Natural killer cell (primary cell): ENCODE measurements around the gene CELF3. TPM values are rescaled to one million over a fixed set of nuclear protein-coding genes. Genes with fewer than 3 reads are reported as not detected.

Source experiments
- ATAC-seq, 3 donors: fragments of 150-1000 bp in 2 of 3; fragments of 200-7000 bp in 1 of 3; cut with Tn5 transposase; 1 replicate in 1 of 3; 2 replicates in 2 of 3; pipeline ENCODE4 v1.10.0; 2021; ENCODE audit warnings: mild to moderate bottlenecking in 2 of 3, moderate library complexity in 2 of 3
- DNase-seq, 2 donors: peaks; one replicate each; pipeline versions ENCODE4 v3.0.0 to v3.0.0-alpha.2; 2013 to 2021; ENCODE audit warnings: mixed read lengths in 1 of 2
- H3K27ac ChIP-seq: one replicate; pipeline ENCODE4 v1.5.1; 2013; ENCODE audit warnings: mild to moderate bottlenecking, low read length
- H3K27me3 ChIP-seq: one replicate; pipeline ENCODE4 v1.6.1; 2013; ENCODE audit warnings: low read length; ENCODE audit not compliant: control insufficient read depth, insufficient read depth
- H3K36me3 ChIP-seq: one replicate; pipeline ENCODE4 v1.6.1; 2013; ENCODE audit warnings: low read length; ENCODE audit not compliant: control insufficient read depth, insufficient read depth
- H3K4me1 ChIP-seq: one replicate; pipeline ENCODE4 v1.6.1; 2013; ENCODE audit warnings: low read length; ENCODE audit not compliant: control insufficient read depth, insufficient read depth
- H3K4me3 ChIP-seq: one replicate; pipeline ENCODE4 v1.5.1; 2013; ENCODE audit warnings: low read length
- H3K9me3 ChIP-seq: one replicate; pipeline ENCODE4 v1.6.1; 2013; ENCODE audit warnings: low read length; ENCODE audit not compliant: control insufficient read depth, insufficient read depth
- H3K27ac Mint-ChIP-seq, 2 donors: one replicate each; pipeline ENCODE4 v1.8.0; 2022; ENCODE audit warnings: mild to moderate bottlenecking in 2 of 2, mixed read lengths in 2 of 2, moderate library complexity in 1 of 2
- H3K27me3 Mint-ChIP-seq, 2 donors: one replicate each; pipeline ENCODE4 v1.8.0; 2022; ENCODE audit warnings: low read depth in 2 of 2, mixed read lengths in 2 of 2
- H3K36me3 Mint-ChIP-seq: one replicate; pipeline ENCODE4 v1.8.0; 2022; ENCODE audit warnings: mixed read lengths
- H3K4me1 Mint-ChIP-seq, 2 donors: one replicate each; pipeline ENCODE4 v1.8.0; 2022; ENCODE audit warnings: mixed read lengths in 2 of 2
- H3K4me3 Mint-ChIP-seq: one replicate; pipeline ENCODE4 v1.8.0; 2022; ENCODE audit warnings: mild to moderate bottlenecking, moderate library complexity, mixed read lengths
- H3K9me3 Mint-ChIP-seq, 2 donors: one replicate each; pipeline ENCODE4 v1.8.0; 2022; ENCODE audit warnings: mixed read lengths in 2 of 2
- CTCF ChIP-seq: fragments of 200-600 bp; IDR thresholded peaks from one replicate; pipeline ENCODE4 v1.8.0; 2022; ENCODE audit warnings: antibody characterized with exemption
- WGBS: methylation state at CpG from one replicate; pipeline ENCODE4 v1.1.7; 2013; ENCODE audit warnings: missing lambda C conversion rate; ENCODE audit not compliant: insufficient coverage; 5-methylcytosine and 5-hydroxymethylcytosine counted together
- intact Hi-C: fragments of 100-400 bp; cut with micrococcal nuclease; formaldehyde crosslinking; loops from one replicate; pipeline ENCODE4 v1.14.2; 2022
- total RNA-seq, 4 donors: library from RNA; stranded (reverse); fragments of 120-200 nt in 1 of 4; gene quantifications; one replicate each; pipeline versions ENCODE4 v1.2.3 to v1.2.4, GENCODE V29; 2013 to 2022

CELF3 gene
- total RNA-seq, 3 donors from 2014 or later (not counting 1 experiment from before 2014, with no cell fraction given), result not detected

GRCh38 chr1:151710187-151710840 is 6.3 kb downstream of the CELF3 start:
- H3K4me3 Mint-ChIP-seq, result no peak overlapping the region
- DNase-seq (peak in 1 of 2 donors; percentile 43), ATAC-seq (no peak)
- Histone ChIP-seq H3K36me3 (no peaks in the 10 kb centered on the region), H3K4me1 (no peaks in the 10 kb centered on the region), H3K4me3 (no peak overlapping the region), H3K27ac (no peak overlapping the region), H3K9me3 (no peaks in the 10 kb centered on the region), H3K27me3 (no peaks in the 10 kb centered on the region)
- H3K27me3 Mint-ChIP-seq, result peaks cover 10 to 26% of the 10 kb centered on the region in 2 donors
- peaks cover 0 to 6% of the 10 kb centered on the region in 2 donors for H3K4me1 Mint-ChIP-seq
- intact Hi-C loops, result no loop called here
- no peaks in the 10 kb centered on the region for H3K9me3 Mint-ChIP-seq
- no peak overlapping the region for H3K27ac Mint-ChIP-seq
- TF ChIP-seq CTCF, result no peak
- H3K36me3 Mint-ChIP-seq, result no peaks in the 10 kb centered on the region
- WGBS, result 86% methylated on average over 14 of the region's 15 CpGs

- H3K36me3 Mint-ChIP-seq, result no peaks in the 10 kb centered on the region
- Histone ChIP-seq H3K9me3 (no peaks in the 10 kb centered on the region), H3K27me3 (no peaks in the 10 kb centered on the region), H3K4me3 (no peak overlapping the region), H3K36me3 (no peaks in the 10 kb centered on the region), H3K27ac (no peak overlapping the region), H3K4me1 (peaks cover under 1% of the 10 kb centered on the region)
- H3K27ac Mint-ChIP-seq, result no peak overlapping the region
- no peak overlapping the region for H3K4me3 Mint-ChIP-seq
- intact Hi-C loops, result no loop called here
- 78% methylated on average over 15 of the region's 15 CpGs for WGBS
- H3K4me1 Mint-ChIP-seq, result peaks cover 0 to 12% of the 10 kb centered on the region in 2 donors
- DNase-seq (no peak), ATAC-seq (no peak)
- H3K9me3 Mint-ChIP-seq, result no peaks in the 10 kb centered on the region
- H3K27me3 Mint-ChIP-seq, result peaks cover 3 to 12% of the 10 kb centered on the region in 2 donors
- no peak for TF ChIP-seq CTCF
These were observed 7.7 kb downstream of the CELF3 start for GRCh38 chr1:151708891-151709290.

GRCh38 chr1:151707541-151708065 is 9.0 kb downstream of the CELF3 start:
- Mint-ChIP-seq H3K4me1 (peaks cover 0 to 24% of the 10 kb centered on the region in 2 donors), H3K27me3 (peaks cover 3 to 5% of the 10 kb centered on the region in 2 donors), H3K27ac (no peak overlapping the region), H3K36me3 (no peaks in the 10 kb centered on the region), H3K9me3 (no peaks in the 10 kb centered on the region), H3K4me3 (no peak overlapping the region)
- no peak for TF ChIP-seq CTCF
- WGBS, result 96% methylated on average over 14 of the region's 15 CpGs
- Histone ChIP-seq H3K9me3 (no peaks in the 10 kb centered on the region), H3K4me3 (no peak overlapping the region), H3K27ac (no peak overlapping the region), H3K36me3 (no peaks in the 10 kb centered on the region), H3K4me1 (peaks cover 7% of the 10 kb centered on the region), H3K27me3 (no peaks in the 10 kb centered on the region)
- ATAC-seq (no peak), DNase-seq (no peak)
- intact Hi-C loops, result no loop called here
